ENCODE results near the gene EIF2S1. TPM values are rescaled to one million over a fixed set of nuclear protein-coding genes. Genes with fewer than 3 reads are reported as not detected.

Gene EIF2S1
- total and polyA plus RNA-seq, 2 experiments from 2014 or later, result 106 to 123 TPM

DNA sequence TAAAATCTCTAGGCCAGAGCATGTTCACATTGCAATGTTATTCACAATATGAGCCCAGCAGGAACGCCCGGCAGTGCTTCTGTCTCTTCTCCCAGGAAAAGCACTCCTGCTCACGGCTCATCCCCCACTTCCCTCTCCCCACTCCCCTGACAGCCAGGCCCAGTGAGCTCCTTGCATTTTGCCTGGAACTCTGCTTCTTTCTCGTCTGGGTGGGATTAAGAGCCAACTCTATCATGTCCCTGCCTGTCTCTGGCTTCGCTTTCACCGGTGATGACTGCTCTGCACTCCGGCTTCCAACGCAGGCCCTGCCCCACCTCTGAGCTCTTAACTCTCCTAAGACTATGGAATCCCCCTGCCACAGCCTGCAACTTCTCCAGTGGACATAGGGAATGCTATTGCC lies 49.3 kb downstream of the EIF2S1 start:
- 45% methylated on average over 8 of the region's 8 CpGs for WGBS (ENCODE audit: low lambda C conversion rate, missing lambda C conversion rate)

DNA sequence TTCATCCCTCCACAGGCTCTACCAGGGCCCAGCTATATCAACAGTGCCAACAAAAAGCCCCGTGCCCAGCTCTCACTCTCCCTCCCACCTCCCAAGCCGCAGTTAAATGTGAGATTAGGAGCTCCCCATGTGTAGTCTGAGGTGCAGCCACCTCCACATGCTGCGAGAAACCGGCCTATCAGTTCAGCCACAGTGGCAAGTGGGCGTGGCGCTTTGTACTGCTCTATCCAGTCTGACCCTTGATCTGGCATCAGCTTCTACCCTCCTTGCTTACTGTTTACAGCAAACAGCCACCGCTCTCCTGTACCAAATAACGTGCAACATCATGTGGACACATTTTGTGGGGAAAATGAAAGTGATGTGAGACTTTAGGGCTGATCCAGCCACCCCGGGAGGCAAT lies 50.2 kb downstream of the EIF2S1 start:
- Histone ChIP-seq H3K27me3 (no peaks in the 10 kb centered on the region), H3K4me3 (no peak overlapping the region), H3K4me2 (no peak overlapping the region), H3K4me1 (ENCODE audit: insufficient read depth) (peaks cover 3% of the 10 kb centered on the region), H3K27ac (no peak overlapping the region), H3K79me2 (no peaks in the 10 kb centered on the region), H4K20me1 (ENCODE audit: insufficient read depth, poor library complexity, severe bottlenecking) (no peaks in the 10 kb centered on the region), H2AFZ (no peak overlapping the region), H3K9me3 (ENCODE audit: low read depth) (no peaks in the 10 kb centered on the region), H3K9me2 (replicated peaks; ENCODE audit: insufficient read depth) (no peaks in the 10 kb centered on the region), H3K36me3 (replicated peaks; ENCODE audit: insufficient read depth, low read depth) (no peaks in the 10 kb centered on the region)
- DNase-seq (ENCODE audit: low spot score), result peak; percentile 26
- 84% methylated on average over 9 of the region's 9 CpGs for WGBS (ENCODE audit: low lambda C conversion rate, missing lambda C conversion rate)
- TF ChIP-seq EZH2phosphoT487 (IDR thresholded peaks at IDR 0.05; ENCODE audit: low read depth, severe bottlenecking, unreplicated experiment) (no peak), EZH2 (IDR thresholded peaks at IDR 0.05; ENCODE audit: borderline replicate concordance) (no peak)
- TF ChIP-seq, protein P1, sequence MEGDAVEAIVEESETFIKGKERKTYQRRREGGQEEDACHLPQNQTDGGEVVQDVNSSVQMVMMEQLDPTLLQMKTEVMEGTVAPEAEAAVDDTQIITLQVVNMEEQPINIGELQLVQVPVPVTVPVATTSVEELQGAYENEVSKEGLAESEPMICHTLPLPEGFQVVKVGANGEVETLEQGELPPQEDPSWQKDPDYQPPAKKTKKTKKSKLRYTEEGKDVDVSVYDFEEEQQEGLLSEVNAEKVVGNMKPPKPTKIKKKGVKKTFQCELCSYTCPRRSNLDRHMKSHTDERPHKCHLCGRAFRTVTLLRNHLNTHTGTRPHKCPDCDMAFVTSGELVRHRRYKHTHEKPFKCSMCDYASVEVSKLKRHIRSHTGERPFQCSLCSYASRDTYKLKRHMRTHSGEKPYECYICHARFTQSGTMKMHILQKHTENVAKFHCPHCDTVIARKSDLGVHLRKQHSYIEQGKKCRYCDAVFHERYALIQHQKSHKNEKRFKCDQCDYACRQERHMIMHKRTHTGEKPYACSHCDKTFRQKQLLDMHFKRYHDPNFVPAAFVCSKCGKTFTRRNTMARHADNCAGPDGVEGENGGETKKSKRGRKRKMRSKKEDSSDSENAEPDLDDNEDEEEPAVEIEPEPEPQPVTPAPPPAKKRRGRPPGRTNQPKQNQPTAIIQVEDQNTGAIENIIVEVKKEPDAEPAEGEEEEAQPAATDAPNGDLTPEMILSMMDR (IDR thresholded peaks at IDR 0.05; ENCODE audit: poor library complexity), result no peak

More for the DNA sequence above, 49.3 kb downstream of the EIF2S1 start:
- no peaks in the 10 kb centered on the region for H3K9me2 ChIP-seq (replicated peaks; ENCODE audit: insufficient read depth)
- no peaks in the 10 kb centered on the region for H3K36me3 ChIP-seq (replicated peaks; ENCODE audit: insufficient read depth, low read depth)
- no peak for TF ChIP-seq EZH2 (IDR thresholded peaks at IDR 0.05; ENCODE audit: borderline replicate concordance)
- TF ChIP-seq, protein P1 (IDR thresholded peaks at IDR 0.05; ENCODE audit: poor library complexity), result no peak
- no peak for TF ChIP-seq EZH2phosphoT487 (IDR thresholded peaks at IDR 0.05; ENCODE audit: low read depth, severe bottlenecking, unreplicated experiment)
- H3K27me3 ChIP-seq, result no peaks in the 10 kb centered on the region
- no peak overlapping the region for H2AFZ ChIP-seq
- H4K20me1 ChIP-seq (ENCODE audit: insufficient read depth, poor library complexity, severe bottlenecking), result no peaks in the 10 kb centered on the region
- peaks cover 3% of the 10 kb centered on the region for H3K4me1 ChIP-seq (ENCODE audit: insufficient read depth)
- H3K4me2 ChIP-seq, result no peak overlapping the region
- peak; percentile 15 for DNase-seq (ENCODE audit: low spot score)
- H3K79me2 ChIP-seq, result no peaks in the 10 kb centered on the region
- no peak overlapping the region for H3K4me3 ChIP-seq
- no peak overlapping the region for H3K27ac ChIP-seq
- no peaks in the 10 kb centered on the region for H3K9me3 ChIP-seq (ENCODE audit: low read depth)

DNA sequence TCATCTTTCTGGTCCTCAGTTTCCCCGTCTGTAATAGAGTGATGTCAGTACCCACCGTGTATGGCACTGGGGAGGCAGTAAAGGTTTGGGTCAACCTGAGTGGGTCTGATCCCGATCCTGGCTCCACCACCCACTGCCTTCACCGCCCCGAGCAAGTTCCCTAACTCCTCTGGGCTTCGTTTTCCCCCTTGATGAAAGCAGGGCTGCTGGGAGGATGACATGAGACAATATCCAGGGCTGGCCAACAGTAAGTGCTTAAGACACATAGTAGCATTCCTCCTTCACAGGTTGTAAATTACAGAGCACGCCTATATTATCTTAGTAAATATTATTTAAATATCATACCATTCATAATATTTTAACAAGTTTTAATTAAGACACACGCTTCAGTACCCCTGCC lies 51.2 kb downstream of the EIF2S1 start:
- H3K27me3 ChIP-seq, result no peaks in the 10 kb centered on the region
- peak overlapping the region; percentile 66 for H3K4me2 ChIP-seq
- H3K4me1 ChIP-seq (ENCODE audit: insufficient read depth), result peaks cover 8% of the 10 kb centered on the region
- H4K20me1 ChIP-seq (ENCODE audit: insufficient read depth, poor library complexity, severe bottlenecking), result no peaks in the 10 kb centered on the region
- no peak for TF ChIP-seq EZH2 (IDR thresholded peaks at IDR 0.05; ENCODE audit: borderline replicate concordance)
- no peaks in the 10 kb centered on the region for H3K79me2 ChIP-seq
- H3K9me3 ChIP-seq (ENCODE audit: low read depth), result no peaks in the 10 kb centered on the region
- H2AFZ ChIP-seq, result no peak overlapping the region
- 49% methylated on average over 8 of the region's 8 CpGs for WGBS (ENCODE audit: low lambda C conversion rate, missing lambda C conversion rate)
- no peak overlapping the region for H3K27ac ChIP-seq
- no peak overlapping the region for H3K4me3 ChIP-seq
- no peak for DNase-seq (ENCODE audit: low spot score)
- H3K36me3 ChIP-seq (replicated peaks; ENCODE audit: insufficient read depth, low read depth), result no peaks in the 10 kb centered on the region
- no peaks in the 10 kb centered on the region for H3K9me2 ChIP-seq (replicated peaks; ENCODE audit: insufficient read depth)

DNA sequence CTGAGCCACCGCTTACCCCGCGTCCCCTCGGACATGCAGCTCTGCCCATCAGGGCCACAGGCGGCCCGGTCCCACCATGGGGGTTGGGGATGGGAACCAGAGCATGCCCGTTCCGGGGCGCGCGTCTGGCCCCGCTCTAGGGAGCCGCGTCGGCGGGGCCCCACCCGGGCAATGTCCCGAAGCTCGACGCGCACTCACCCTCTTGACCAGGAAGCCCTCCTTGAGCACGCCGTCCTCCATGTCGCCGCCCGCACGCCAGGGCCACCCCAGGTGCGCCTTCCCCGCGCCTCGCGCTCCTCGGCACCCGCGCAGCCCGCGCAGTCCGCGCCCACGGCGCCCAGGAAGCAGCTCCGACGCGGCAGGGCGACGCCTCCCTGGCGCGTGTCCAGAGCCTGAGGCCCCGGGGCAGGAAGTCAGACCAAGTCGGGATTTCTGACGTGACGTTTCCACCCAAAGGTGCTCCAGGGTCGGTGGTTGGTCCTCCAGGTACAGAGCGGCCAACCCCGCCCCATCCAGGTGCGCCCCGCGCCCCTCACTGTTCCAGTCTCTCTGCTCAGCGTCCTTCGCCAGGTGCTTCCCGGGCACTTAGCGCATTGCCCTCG lies 51.8 kb downstream of the EIF2S1 start, which contains the start of gene PLEK2:
TSS of gene PLEK2 (minus strand) at position 346 of the 602 bp plus-strand sequence. CDS start at position 240, 106 bp downstream.
- no peaks in the 10 kb centered on the region for H3K36me3 ChIP-seq (replicated peaks; ENCODE audit: insufficient read depth, low read depth)
- no peak for TF ChIP-seq EZH2 (IDR thresholded peaks at IDR 0.05; ENCODE audit: borderline replicate concordance)
- TF ChIP-seq EZH2phosphoT487 (IDR thresholded peaks at IDR 0.05; ENCODE audit: low read depth, severe bottlenecking, unreplicated experiment), result no peak
- TF ChIP-seq, protein P1 (IDR thresholded peaks at IDR 0.05; ENCODE audit: poor library complexity), result no peak
- peak within 1 kb of the TSS; percentile 66 for H3K4me2 ChIP-seq
- peaks cover 11% of the 10 kb centered on the region for H3K4me1 ChIP-seq (ENCODE audit: insufficient read depth)
- H3K4me3 ChIP-seq, result no peak within 1 kb of the TSS
- no peaks in the 10 kb centered on the region for H3K27me3 ChIP-seq
- no peak within 1 kb of the TSS for H3K27ac ChIP-seq
- 56% methylated on average over 58 of the region's 63 CpGs for WGBS (ENCODE audit: low lambda C conversion rate, missing lambda C conversion rate)
- no peaks in the 10 kb centered on the region for H3K9me3 ChIP-seq (ENCODE audit: low read depth)
- DNase-seq (ENCODE audit: low spot score), result peak; percentile 38
- H4K20me1 ChIP-seq (ENCODE audit: insufficient read depth, poor library complexity, severe bottlenecking), result no peaks in the 10 kb centered on the region
- H3K79me2 ChIP-seq, result no peaks in the 10 kb centered on the region
- H3K9me2 ChIP-seq (replicated peaks; ENCODE audit: insufficient read depth), result no peaks in the 10 kb centered on the region
- no peak within 1 kb of the TSS for H2AFZ ChIP-seq
